D721Med (cell line): ENCODE data around the gene ACAD11.
"Not testable (repeated sequence)": the region's sequence is repeated elsewhere in the genome, so short reads cannot be mapped to it uniquely, and the experiment has no call there.

ENCODE experiments used
- DNase-seq: peaks from one replicate; pipeline ENCODE4 v3.0.0; 2011; ENCODE audit warnings: low spot score; ENCODE audit not compliant: insufficient read length
- FAIRE-seq: peaks from 2 replicates; lab custom pipeline; 2011; peaks lifted over from hg19 to GRCh38; lab: Jason Lieb, UNC
- TF ChIP-seq, protein P1 (sequence below): IDR thresholded peaks from 2 replicates; pipeline ENCODE4 v1.5.1; 2012; ENCODE audit warnings: mild to moderate bottlenecking, control low read depth; ENCODE audit not compliant: insufficient read depth; ENCODE audit errors: missing control alignments

ACAD11 gene

DNA sequence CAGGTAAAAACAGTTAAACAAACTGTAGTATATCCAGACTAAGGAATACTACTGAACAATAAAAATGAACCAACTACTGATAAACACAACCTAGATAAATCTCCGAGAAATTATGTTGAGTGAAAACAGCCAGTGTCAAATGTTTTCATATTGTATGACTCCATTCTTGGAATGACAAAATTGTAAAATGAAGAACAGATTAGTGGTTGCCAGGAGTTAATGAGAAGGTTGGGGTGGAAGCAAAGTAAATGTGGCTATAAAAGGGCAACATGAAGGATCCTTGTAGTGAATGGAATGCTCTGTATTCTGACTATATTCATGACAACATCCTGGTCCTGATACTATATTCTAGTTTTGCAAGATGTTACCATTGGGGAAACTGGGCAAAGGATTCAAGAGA is 90.0 kb downstream of the ACAD11 start:
- DNase-seq (no peak), FAIRE-seq (no peak)
- TF ChIP-seq, protein P1, sequence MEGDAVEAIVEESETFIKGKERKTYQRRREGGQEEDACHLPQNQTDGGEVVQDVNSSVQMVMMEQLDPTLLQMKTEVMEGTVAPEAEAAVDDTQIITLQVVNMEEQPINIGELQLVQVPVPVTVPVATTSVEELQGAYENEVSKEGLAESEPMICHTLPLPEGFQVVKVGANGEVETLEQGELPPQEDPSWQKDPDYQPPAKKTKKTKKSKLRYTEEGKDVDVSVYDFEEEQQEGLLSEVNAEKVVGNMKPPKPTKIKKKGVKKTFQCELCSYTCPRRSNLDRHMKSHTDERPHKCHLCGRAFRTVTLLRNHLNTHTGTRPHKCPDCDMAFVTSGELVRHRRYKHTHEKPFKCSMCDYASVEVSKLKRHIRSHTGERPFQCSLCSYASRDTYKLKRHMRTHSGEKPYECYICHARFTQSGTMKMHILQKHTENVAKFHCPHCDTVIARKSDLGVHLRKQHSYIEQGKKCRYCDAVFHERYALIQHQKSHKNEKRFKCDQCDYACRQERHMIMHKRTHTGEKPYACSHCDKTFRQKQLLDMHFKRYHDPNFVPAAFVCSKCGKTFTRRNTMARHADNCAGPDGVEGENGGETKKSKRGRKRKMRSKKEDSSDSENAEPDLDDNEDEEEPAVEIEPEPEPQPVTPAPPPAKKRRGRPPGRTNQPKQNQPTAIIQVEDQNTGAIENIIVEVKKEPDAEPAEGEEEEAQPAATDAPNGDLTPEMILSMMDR = no peak

DNA sequence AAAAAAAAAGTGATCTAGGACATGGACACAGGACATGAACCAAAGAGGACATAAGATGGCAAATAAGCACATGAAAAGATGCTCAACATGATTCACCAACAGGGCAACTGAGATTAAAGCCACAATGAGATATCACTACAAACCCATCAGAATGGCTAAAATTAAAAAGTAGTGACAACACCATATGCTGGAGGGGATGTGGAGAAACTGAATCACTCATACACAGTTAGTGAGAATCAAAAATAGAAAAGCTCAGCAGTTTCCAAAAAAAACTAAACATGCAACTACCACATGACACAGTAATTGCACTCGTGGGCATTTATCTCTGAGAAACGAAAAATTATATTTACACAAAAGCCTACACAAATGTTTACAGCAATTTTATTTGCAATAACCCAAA is 90.5 kb downstream of the ACAD11 start:
- no peak for DNase-seq
- peak; percentile 61 for FAIRE-seq
- TF ChIP-seq, protein P1 = no peak

DNA sequence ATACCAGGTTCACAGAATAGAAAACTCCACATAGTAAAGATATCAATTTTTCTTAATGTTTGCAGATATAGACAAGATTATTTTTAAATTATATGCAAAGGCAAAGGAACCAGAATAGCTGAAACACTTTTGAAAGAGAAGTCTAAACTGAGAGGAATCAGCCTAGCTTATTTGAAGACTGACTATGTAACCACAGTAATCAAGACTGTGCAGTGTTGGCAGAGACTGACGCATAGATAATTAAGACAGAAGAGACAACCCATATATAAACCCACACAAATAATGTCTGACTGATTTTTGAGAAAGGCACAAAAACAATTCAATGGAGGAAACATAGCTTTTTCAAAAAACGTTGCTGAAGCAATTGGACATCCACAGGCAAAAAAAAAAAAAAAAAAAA is 91.2 kb downstream of the ACAD11 start:
- FAIRE-seq (no peak), DNase-seq (no peak)
- TF ChIP-seq, protein P1 = no peak

DNA sequence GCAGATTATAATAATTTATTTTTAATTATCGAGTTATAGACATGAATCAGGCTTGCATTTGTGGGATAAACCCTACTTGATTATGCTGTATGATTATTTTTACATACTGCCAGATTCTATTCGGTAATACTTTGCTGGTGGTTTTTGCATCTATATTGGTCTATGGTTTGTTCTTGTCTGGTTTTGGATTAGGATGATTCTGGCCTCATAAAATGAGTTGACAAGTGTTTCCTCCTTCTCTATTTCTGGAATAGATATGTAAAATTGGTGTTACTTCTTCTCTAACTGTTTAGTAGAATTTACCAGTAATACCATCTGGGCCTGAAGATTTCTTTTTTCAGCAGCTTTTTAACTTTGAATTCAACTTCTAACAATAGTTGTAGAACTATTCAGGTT is 95.5 kb downstream of the ACAD11 start:
- TF ChIP-seq, protein P1 = no peak
- DNase-seq (no peak), FAIRE-seq (no peak)

DNA sequence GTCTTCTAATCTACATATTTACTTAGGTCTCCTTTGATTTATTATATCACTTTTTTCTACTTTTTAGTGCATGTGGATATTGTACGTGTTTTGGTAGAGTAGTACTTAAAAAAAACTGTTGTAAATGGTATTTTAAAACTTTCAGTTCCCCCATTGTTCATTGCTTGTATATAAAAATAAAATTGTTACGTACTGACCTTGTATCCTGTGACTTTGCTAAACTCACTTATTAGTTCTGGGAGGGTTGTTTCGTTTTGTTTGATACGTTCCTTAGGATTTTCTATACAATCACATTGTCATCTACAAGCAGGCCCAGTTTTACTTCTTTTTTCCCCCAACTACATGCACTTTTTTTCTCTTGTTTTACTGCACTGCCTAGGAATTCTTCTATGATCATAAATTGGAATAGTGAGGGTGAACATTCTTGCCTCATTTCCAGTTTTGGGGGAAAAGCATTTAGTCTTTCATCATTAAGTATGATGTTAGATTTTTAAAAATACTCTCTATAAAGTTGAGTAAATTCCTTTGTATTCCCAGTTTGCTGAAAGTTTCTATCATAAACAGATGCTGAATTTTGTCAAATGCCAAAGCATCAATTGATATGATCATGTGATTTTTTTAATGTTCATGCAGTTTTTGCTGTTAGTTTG is 96.1 kb downstream of the ACAD11 start:
- FAIRE-seq (no peak), DNase-seq (no peak)
- TF ChIP-seq, protein P1 = no peak

DNA sequence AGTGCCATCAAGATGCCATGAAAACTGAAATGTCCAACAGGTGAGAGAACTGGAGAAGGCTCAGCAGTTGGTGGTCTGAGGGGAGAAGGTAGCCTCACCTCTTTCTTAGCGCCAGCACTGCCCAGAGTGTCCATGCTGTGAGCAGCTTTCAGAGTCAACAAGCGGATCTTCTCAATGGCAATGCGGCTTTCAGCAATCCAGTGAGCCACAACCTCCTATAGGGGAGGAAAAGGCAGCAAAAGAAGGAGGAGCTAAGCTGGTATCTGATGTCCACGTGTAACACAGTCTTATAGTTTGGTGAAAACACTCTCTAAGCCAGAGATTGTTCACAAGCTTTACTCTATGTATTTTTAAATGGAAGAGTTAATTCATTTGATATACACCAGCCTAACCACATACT is 98.6 kb downstream of the ACAD11 start:
- TF ChIP-seq, protein P1 = no peak
- no peak for FAIRE-seq
- DNase-seq = no peak

DNA sequence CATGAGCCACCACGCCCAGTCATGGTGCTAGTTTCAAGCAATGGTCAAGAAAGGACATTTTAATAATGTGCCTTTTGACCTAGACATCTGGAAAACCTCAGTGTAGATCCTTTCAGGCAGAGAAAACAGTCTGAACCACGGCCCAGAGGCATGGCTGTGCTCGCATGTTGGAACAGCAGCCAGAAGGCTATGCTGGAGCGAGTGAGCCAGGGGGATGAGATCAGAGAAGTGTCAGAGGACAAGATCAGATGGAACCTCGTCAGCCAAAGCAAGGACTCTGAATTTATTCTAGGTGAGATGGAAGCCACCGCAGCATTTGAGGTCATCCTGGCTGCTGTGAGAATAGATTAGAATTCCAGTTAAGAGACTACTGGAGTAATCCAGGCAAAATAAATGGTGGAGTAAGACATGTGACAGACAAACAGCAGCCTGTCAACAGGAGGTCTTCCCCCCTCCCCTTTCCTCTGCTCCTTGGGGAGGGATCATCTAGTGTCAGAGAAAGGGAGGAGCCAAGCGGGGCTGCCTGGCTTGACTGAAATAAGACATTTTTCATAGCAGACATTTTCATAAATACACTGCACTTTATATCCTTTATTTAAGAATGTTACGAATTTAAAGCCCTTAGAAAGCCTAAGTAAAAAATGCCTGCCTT is 103.0 kb downstream of the ACAD11 start:
- no peak for DNase-seq
- no peak for FAIRE-seq
- TF ChIP-seq, protein P1 = no peak

DNA sequence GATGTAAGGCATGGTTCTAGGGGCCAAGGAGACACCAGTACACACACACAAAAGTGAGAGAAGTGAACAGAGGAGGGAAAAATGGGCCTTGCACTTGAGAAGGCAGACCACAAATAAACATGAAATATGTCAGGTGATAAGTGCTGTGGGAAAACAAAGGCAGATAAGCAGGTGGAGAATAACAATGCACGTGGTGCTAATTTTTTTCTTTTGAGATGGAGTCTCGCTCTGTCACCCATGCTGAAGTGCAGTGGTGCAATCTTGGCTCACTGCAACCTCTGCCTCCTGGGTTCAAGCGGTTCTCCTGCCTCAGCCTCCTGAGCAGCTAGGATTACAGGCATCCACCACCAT is 103.6 kb downstream of the ACAD11 start:
- DNase-seq, FAIRE-seq: not testable (repeated sequence)
